K562 (cell line): Measurements from ENCODE around the gene SDR39U1. TPM values are rescaled to one million over a fixed set of nuclear protein-coding genes. Genes with fewer than 3 reads are reported as not detected.

Source experiments
- ATAC-seq: fragments of 200-7000 bp; cut with Tn5 transposase; 3 replicates; pipeline ENCODE4 v1.9.1; 2020; ENCODE audit warnings: moderate library complexity
- BruUV-seq: library from RNA; stranded (reverse); fragments of 400-500 nt; replicated peaks from 2 replicates; lab custom pipeline; 2021; lab: Mats Ljungman, UMichigan
- CTCF ChIA-PET: fragments of 300-600 bp; formaldehyde crosslinking; extraction: SDS; loops from one replicate; lab custom pipeline; 2021; ENCODE audit warnings: low intra/inter-chr PET ratio; lab: Yijun Ruan, JAX
- POLR2A ChIA-PET: fragments of 300-600, 350-650 bp; sonication (Branson Sonifier 250); formaldehyde crosslinking; extraction: SDS; loops from one replicate; lab custom pipeline; 2021; ENCODE audit warnings: antibody characterized with exemption, inconsistent platforms; lab: Yijun Ruan, JAX
- DNase-seq, 4 experiments: peaks; one replicate each; pipeline versions ENCODE4 v3.0.0 to v3.0.0-alpha.2; 2011 to 2018; ENCODE audit warnings: low spot score in 3 of 4, mixed read lengths in 3 of 4; ENCODE audit errors: extremely low read depth in 1 of 4
- FAIRE-seq: peaks from 2 replicates; lab custom pipeline; 2011; peaks lifted over from hg19 to GRCh38; lab: Jason Lieb, UNC
- H2AFZ ChIP-seq: 2 replicates; pipeline ENCODE4 v1.6.0; 2011; ENCODE audit warnings: low read depth, low read length, control low read depth, inconsistent platforms
- H3K27ac ChIP-seq: fragments of 200-600 bp; 3 replicates; pipeline ENCODE4 v1.8.0; 2011; ENCODE audit warnings: low read depth, mild to moderate bottlenecking, control low read depth, inconsistent platforms, low read length, moderate library complexity, mixed read lengths; ENCODE audit errors: extremely low read depth
- H3K27me3 ChIP-seq, 2 experiments: fragments of 300-600 bp in 1 of 2; 2 replicates in 1 of 2; 3 replicates in 1 of 2; pipeline versions ENCODE4 v1.6.0 to v1.8.0; 2011; ENCODE audit warnings: inconsistent platforms in 2 of 2, low read length in 2 of 2, mild to moderate bottlenecking in 1 of 2, mixed read lengths in 1 of 2, moderate library complexity in 1 of 2; ENCODE audit not compliant: control insufficient read depth in 2 of 2, insufficient read depth in 2 of 2
- H3K36me3 ChIP-seq: fragments of 300-600 bp; 3 replicates; pipeline ENCODE4 v1.8.0; 2011; ENCODE audit warnings: mild to moderate bottlenecking, low read length, inconsistent platforms; ENCODE audit not compliant: control insufficient read depth, insufficient read depth
- H3K4me1 ChIP-seq, 2 experiments: fragments of 200-600 bp in 1 of 2; replicated peaks in 1 of 2; 2 replicates in 1 of 2; 3 replicates in 1 of 2; pipeline versions ENCODE4 v1.5.1 to v1.8.0; 2011; ENCODE audit warnings: inconsistent platforms in 2 of 2, low read length in 2 of 2, mild to moderate bottlenecking in 1 of 2, mixed read lengths in 1 of 2, moderate library complexity in 1 of 2; ENCODE audit not compliant: control insufficient read depth in 2 of 2, insufficient read depth in 2 of 2
- H3K4me2 ChIP-seq: 2 replicates; pipeline ENCODE4 v1.6.1; 2011; ENCODE audit warnings: low read length, control low read depth, inconsistent platforms, mixed read lengths; ENCODE audit not compliant: insufficient read depth
- H3K4me3 ChIP-seq: fragments of 200-600 bp; sonication (generic), shearing (Covaris generic); 2 replicates; pipeline ENCODE4 v1.5.1; 2016; ENCODE audit warnings: control low read depth, inconsistent platforms
- H3K79me2 ChIP-seq: fragments of 200-600 bp; 3 replicates; pipeline ENCODE4 v1.8.0; 2011; ENCODE audit warnings: low read length, inconsistent platforms; ENCODE audit not compliant: control insufficient read depth, insufficient read depth
- H3K9ac ChIP-seq, 2 experiments: 2 replicates each; pipeline versions ENCODE4 v1.6.0 to v1.6.1; 2011; ENCODE audit warnings: low read depth in 2 of 2, low read length in 2 of 2, control low read depth in 1 of 2, inconsistent platforms in 1 of 2, mild to moderate bottlenecking in 1 of 2, mixed read lengths in 1 of 2; ENCODE audit not compliant: insufficient read depth in 1 of 2
- H3K9me1 ChIP-seq: one replicate; pipeline ENCODE4 v1.6.0; 2011; ENCODE audit warnings: inconsistent platforms, mild to moderate bottlenecking, low read length, moderate library complexity; ENCODE audit not compliant: control insufficient read depth, insufficient read depth
- H3K9me3 ChIP-seq: replicated peaks from 2 replicates; pipeline ENCODE4 v1.5.1; 2011; ENCODE audit warnings: low read depth, low read length, inconsistent platforms; ENCODE audit not compliant: control insufficient read depth, insufficient read depth
- H4K20me1 ChIP-seq: replicated peaks from 2 replicates; pipeline ENCODE4 v1.6.1; 2011; ENCODE audit warnings: low read length, inconsistent platforms, mixed read lengths; ENCODE audit not compliant: control insufficient read depth, insufficient read depth
- DACH1 ChIP-seq: fragments of 450-650 bp; IDR thresholded peaks from 2 replicates; pipeline ENCODE4 v1.6.1; 2018; ENCODE audit not compliant: partially characterized antibody
- NR4A1 ChIP-seq, 2 experiments: fragments of 250-450 bp in 1 of 2; fragments of 450-650 bp in 1 of 2; sonication (Bioruptor Pico) in 1 of 2; IDR thresholded peaks; 2 replicates each; pipeline versions ENCODE4 v1.4.0 to v1.6.1; 2016 to 2020; ENCODE audit warnings: mild to moderate bottlenecking in 2 of 2, missing compliant biosample characterization in 1 of 2, missing genetic modification characterization in 1 of 2, moderate library complexity in 1 of 2
- TAF15 ChIP-seq: fragments of 200-400 bp; formaldehyde crosslinking; IDR thresholded peaks from 2 replicates; pipeline ENCODE4 v1.6.1; 2017; ENCODE audit warnings: mild to moderate bottlenecking, low read depth, low read length, moderate library complexity
- ZNF175 ChIP-seq: fragments of 200-800 bp; sonication (Bioruptor generic); IDR thresholded peaks from 2 replicates; pipeline ENCODE4 v1.6.1; 2016; ENCODE audit warnings: low read depth, mild to moderate bottlenecking, missing genetic modification characterization, missing compliant biosample characterization
- ZNF77 ChIP-seq: fragments of 250-450 bp; sonication (Bioruptor Pico); IDR thresholded peaks from 2 replicates; pipeline ENCODE4 v1.5.0; 2020
- WGBS: fragments of 100-300 bp; shearing (Covaris generic); methylation state at CpG from one replicate; pipeline ENCODE4 v1.1.6; 2016; ENCODE audit warnings: low coverage, mixed read lengths; ENCODE audit not compliant: insufficient coverage; ENCODE audit errors: missing lambda C conversion rate; 5-methylcytosine and 5-hydroxymethylcytosine counted together
- in situ Hi-C: fragments of 300-500 bp; cut with MboI; formaldehyde crosslinking; loops from 4 replicates; pipeline ENCODE4 v1.15.0; 2018; ENCODE audit warnings: inconsistent platforms, mixed read lengths
- intact Hi-C: fragments of 100-400 bp; cut with micrococcal nuclease; formaldehyde crosslinking; loops from 2 replicates; pipeline ENCODE4 v1.14.2; 2022
- polyA plus RNA-seq, 8 experiments: library from polyadenylated mRNA; depleted of rRNA in 4 of 8; stranded (reverse) in 5 of 8; unstranded in 3 of 8; fragments of >200 nt; fragmentation: Nextera tagmentation in 2 of 8; fragmentation: Illumina TruSeq in 1 of 8; extraction: Ambion mirVana in 2 of 8; extraction: Trizol in 1 of 8; gene quantifications; 2 replicates each; pipeline versions ENCODE4 v1.2.1 to v1.2.3, GENCODE V29; 2011 to 2014; ENCODE audit warnings: inconsistent platforms in 1 of 8, missing spikeins in 1 of 8
- total RNA-seq, 7 experiments: library from RNA; depleted of rRNA in 6 of 7; stranded (reverse); fragments of >200 nt in 6 of 7; fragmentation: Illumina TruSeq in 2 of 7; extraction: Trizol in 2 of 7; gene quantifications; 2 replicates each; pipeline versions ENCODE4 v1.2.1 to v1.2.3, GENCODE V29; 2011 to 2021; ENCODE audit warnings: low replicate concordance in 1 of 7

Gene SDR39U1
- total and polyA plus RNA-seq, 9 of the 15 experiments (the other 6 are each of a cell fraction or from before 2014, with no cell fraction given): 10.4 to 56.1 (median 19.8) TPM

DNA sequence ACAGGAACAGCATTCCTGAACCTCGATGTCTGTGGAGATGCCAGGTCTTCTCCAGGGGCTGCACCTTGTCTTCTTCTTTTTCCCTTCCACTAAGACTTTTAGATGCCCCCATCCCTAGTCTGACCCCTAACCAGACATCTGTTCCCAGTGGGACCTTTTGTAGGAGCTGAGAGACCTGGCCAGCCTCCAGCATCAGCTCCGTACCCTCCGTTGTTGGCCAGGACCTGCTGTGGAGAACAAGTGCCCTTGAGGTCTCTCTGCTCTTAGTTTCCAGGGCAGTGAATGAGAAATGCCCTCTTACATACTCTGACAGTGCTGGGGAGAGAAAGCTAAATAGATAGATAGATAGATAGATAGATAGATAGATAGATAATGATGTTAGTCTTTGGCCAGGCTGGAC is 16.8 kb upstream of the SDR39U1 start:
- no peak overlapping the region for H3K4me2 ChIP-seq
- CTCF ChIA-PET: no interaction called here
- no peak overlapping the region for H3K9ac ChIP-seq
- H3K4me1 ChIP-seq: no peaks in the 10 kb centered on the region; a peak in 2 of 5 replicates
- intact Hi-C loops: no loop called here
- no peaks in the 10 kb centered on the region for H3K27me3 ChIP-seq
- no peaks in the 10 kb centered on the region for H3K9me1 ChIP-seq
- in situ Hi-C loops: no loop called here
- no peaks in the 10 kb centered on the region for H3K36me3 ChIP-seq
- ATAC-seq (no peak), FAIRE-seq (no peak), DNase-seq (no peak)
- POLR2A ChIA-PET: no interaction called here
- no peak overlapping the region for H3K4me3 ChIP-seq
- H3K9me3 ChIP-seq: no peaks in the 10 kb centered on the region
- WGBS: 0% methylated on average over 1 of the region's 3 CpGs
- no peak overlapping the region for H2AFZ ChIP-seq
- TF ChIP-seq ZNF175 (CRISPR knock-in tag) (no peak), DACH1 (peak; percentile 9)
- no TSS peak for BruUV-seq
- H3K27ac ChIP-seq: no peak overlapping the region
- no peaks in the 10 kb centered on the region for H3K79me2 ChIP-seq
- no peaks in the 10 kb centered on the region for H4K20me1 ChIP-seq

DNA sequence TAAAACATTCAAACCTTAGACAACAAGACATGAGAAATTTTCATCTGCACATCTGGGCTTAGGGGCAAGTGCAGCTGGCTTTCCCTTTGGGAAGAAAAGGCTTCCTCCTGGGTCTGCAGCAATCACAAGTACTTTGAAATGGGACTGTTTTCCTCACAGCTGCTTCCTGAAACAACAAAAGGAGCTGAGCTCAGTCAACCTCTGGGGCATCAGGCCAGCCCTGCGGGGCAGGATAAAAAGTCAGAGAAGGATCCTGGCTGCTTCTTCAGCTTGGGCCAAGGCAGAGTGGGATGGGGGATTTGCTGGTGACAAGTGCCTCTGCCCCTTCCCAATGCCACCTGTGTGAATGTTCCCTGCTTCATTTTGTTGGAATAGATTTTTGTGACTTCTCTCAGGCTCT is 16.2 kb upstream of the SDR39U1 start:
- CTCF ChIA-PET: no interaction called here

More for the DNA sequence above, 16.2 kb upstream of the SDR39U1 start:
- WGBS: 50% methylated on average over 1 of the region's 1 CpG
- ATAC-seq: no peak
- H4K20me1 ChIP-seq: no peaks in the 10 kb centered on the region
- H3K9ac ChIP-seq: no peak overlapping the region
- POLR2A ChIA-PET: interaction anchor here (0.8 kb wide), 1 partner anchor 24 kb away, joined by 3 read pairs; no protein-coding TSS in a partner anchor
- DNase-seq: no peak
- H3K4me1 ChIP-seq: no peaks in the 10 kb centered on the region; a peak in 2 of 5 replicates
- H3K27me3 ChIP-seq: no peaks in the 10 kb centered on the region
- no peak for TF ChIP-seq ZNF77 (CRISPR knock-in tag)
- TF ChIP-seq NR4A1 (CRISPR knock-in tag; IDR thresholded peaks at IDR 0.05): no peak
- no peak for TF ChIP-seq NR4A1 (tag; IDR thresholded peaks at IDR 0.05)
- TF ChIP-seq TAF15: no peak
- no TSS peak for BruUV-seq
- no peak overlapping the region for H3K4me3 ChIP-seq
- H3K27ac ChIP-seq: no peak overlapping the region
- H3K4me2 ChIP-seq: no peak overlapping the region
- intact Hi-C loops: no loop called here
- in situ Hi-C loops: no loop called here
- FAIRE-seq: no peak
- H3K9me1 ChIP-seq: no peaks in the 10 kb centered on the region
- no peaks in the 10 kb centered on the region for H3K9me3 ChIP-seq
- no peak overlapping the region for H2AFZ ChIP-seq
- H3K36me3 ChIP-seq: no peaks in the 10 kb centered on the region
- no peaks in the 10 kb centered on the region for H3K79me2 ChIP-seq
